Mammary epithelial cell (primary cell): Measurements from ENCODE around the gene SETDB2.

Source experiments
- EZH2 ChIP-seq: IDR thresholded peaks from 2 replicates; pipeline ENCODE4 v1.6.1; 2012; ENCODE audit warnings: low read length, inconsistent platforms, borderline replicate concordance
- TF ChIP-seq, protein P1 (sequence below), 2 donors: IDR thresholded peaks in 1 of 2; conservative IDR thresholded peaks in 1 of 2; 2 replicates each; pipeline ENCODE4 v1.5.1; 2011 to 2012; ENCODE audit warnings: inconsistent platforms in 2 of 2, low read length in 2 of 2, mild to moderate bottlenecking in 2 of 2, control low read depth in 1 of 2, low read depth in 1 of 2; ENCODE audit not compliant: insufficient read depth in 1 of 2; ENCODE audit errors: extremely low read depth in 1 of 2

DNA sequence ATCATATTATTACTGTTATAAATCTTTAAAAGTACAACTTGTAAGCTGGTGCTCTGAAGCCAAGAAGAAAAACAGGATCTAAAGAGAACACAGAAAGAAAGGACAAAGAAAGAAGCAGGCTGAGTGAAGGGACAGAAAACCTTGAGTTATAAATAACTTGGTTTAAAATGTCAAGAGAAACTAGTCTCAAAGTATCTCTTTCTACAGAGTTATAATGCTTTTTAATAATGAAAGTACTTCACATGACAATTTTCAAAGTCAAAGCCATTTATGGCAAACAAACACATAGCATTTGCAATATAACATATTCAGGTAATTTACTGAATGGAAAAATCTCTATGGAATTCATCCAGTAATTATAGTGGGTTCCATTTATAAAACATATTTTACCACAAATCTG, 33.6 kb upstream of the SETDB2 start:
- TF ChIP-seq, protein P1, sequence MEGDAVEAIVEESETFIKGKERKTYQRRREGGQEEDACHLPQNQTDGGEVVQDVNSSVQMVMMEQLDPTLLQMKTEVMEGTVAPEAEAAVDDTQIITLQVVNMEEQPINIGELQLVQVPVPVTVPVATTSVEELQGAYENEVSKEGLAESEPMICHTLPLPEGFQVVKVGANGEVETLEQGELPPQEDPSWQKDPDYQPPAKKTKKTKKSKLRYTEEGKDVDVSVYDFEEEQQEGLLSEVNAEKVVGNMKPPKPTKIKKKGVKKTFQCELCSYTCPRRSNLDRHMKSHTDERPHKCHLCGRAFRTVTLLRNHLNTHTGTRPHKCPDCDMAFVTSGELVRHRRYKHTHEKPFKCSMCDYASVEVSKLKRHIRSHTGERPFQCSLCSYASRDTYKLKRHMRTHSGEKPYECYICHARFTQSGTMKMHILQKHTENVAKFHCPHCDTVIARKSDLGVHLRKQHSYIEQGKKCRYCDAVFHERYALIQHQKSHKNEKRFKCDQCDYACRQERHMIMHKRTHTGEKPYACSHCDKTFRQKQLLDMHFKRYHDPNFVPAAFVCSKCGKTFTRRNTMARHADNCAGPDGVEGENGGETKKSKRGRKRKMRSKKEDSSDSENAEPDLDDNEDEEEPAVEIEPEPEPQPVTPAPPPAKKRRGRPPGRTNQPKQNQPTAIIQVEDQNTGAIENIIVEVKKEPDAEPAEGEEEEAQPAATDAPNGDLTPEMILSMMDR (conservative IDR thresholded peaks at IDR 0.05 in 1 of 2, IDR thresholded peaks at IDR 0.05 in 1 of 2; ENCODE audit: extremely low read depth in 1 of 2, insufficient read depth in 1 of 2, low read depth in 1 of 2, low read length in 2 of 2), result no peak
- TF ChIP-seq EZH2, result no peak
